22Rv1 (cell line): ENCODE data around the gene CLEC6A.

Experiments
- H3K27ac ChIP-seq: fragments of 450-650 bp; 2 replicates; pipeline ENCODE4 v1.5.1; 2017
- ZFX ChIP-seq: fragments of 450-650 bp; IDR thresholded peaks from 2 replicates; pipeline ENCODE4 v1.6.1; 2017; ENCODE audit warnings: antibody characterized with exemption, borderline replicate concordance
- TF ChIP-seq, protein P1 (sequence below): fragments of 450-650 bp; IDR thresholded peaks from 2 replicates; pipeline ENCODE4 v1.5.1; 2017; ENCODE audit warnings: mild to moderate bottlenecking

CLEC6A gene

GRCh38 chr12:8519171-8519570 is 63.4 kb downstream of the CLEC6A start:
- no peak for TF ChIP-seq ZFX
- TF ChIP-seq, protein P1, sequence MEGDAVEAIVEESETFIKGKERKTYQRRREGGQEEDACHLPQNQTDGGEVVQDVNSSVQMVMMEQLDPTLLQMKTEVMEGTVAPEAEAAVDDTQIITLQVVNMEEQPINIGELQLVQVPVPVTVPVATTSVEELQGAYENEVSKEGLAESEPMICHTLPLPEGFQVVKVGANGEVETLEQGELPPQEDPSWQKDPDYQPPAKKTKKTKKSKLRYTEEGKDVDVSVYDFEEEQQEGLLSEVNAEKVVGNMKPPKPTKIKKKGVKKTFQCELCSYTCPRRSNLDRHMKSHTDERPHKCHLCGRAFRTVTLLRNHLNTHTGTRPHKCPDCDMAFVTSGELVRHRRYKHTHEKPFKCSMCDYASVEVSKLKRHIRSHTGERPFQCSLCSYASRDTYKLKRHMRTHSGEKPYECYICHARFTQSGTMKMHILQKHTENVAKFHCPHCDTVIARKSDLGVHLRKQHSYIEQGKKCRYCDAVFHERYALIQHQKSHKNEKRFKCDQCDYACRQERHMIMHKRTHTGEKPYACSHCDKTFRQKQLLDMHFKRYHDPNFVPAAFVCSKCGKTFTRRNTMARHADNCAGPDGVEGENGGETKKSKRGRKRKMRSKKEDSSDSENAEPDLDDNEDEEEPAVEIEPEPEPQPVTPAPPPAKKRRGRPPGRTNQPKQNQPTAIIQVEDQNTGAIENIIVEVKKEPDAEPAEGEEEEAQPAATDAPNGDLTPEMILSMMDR: no peak
- no peak overlapping the region for H3K27ac ChIP-seq

DNA sequence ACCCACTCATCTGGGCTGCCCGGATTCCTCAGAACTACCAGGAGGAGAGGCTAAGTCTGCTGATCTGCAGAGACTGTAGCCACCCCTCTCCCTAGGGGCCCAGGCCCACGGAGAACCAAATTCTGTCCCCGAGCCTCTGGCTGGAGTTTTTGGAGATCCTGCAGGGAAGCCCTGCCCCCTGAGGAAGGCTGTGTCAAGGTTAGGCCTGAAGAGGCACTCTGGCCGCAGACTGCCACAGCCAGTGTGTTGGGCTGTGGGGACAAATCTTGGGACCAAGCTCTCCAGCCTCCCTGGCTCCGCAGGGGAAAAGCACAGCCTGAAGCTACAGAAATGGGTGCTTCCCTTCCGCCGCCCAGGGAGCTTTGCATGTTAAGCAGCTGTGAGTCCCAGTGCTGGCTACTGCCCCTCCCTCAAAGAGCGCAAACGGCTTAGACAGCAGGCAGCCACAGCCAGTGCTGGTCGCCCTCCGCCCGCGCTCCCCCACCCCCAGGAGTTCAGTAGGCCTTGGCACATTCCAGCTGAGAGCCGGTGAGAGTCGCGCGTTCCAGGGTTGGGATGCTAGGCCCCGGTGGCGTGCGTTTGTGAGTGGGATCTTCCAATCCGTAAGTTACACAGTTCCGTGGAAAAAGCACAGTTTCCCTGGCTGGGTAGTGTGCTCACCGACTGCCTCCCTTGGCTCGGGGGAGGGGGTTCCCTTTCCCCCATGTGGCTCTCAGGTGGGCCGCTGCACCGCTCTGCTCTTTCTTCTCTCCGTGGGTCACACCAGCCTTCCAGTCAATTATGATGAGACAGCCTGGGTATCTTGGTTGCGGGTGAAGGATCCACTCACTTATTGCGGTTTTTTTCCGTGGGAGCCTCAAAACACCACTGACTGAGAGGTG is 71.7 kb downstream of the CLEC6A start:
- no peak overlapping the region for H3K27ac ChIP-seq
- TF ChIP-seq, protein P1: no peak
- TF ChIP-seq ZFX: no peak
